OCI-LY3 (cell line): ENCODE data around the gene KRT36.

Experiments
- CTCF ChIP-seq: fragments of 200-600, 300-600 bp; sonication (generic); IDR thresholded peaks from 2 replicates; pipeline ENCODE4 v1.5.1; 2014; ENCODE audit warnings: antibody characterized with exemption, low read length, low read depth
- EZH2phosphoT487 ChIP-seq: fragments of 200-600 bp; shearing (Covaris generic); IDR thresholded peaks from 2 replicates; pipeline ENCODE4 v1.6.1; 2018; ENCODE audit warnings: antibody characterized with exemption, mixed run types, low read depth

DNA sequence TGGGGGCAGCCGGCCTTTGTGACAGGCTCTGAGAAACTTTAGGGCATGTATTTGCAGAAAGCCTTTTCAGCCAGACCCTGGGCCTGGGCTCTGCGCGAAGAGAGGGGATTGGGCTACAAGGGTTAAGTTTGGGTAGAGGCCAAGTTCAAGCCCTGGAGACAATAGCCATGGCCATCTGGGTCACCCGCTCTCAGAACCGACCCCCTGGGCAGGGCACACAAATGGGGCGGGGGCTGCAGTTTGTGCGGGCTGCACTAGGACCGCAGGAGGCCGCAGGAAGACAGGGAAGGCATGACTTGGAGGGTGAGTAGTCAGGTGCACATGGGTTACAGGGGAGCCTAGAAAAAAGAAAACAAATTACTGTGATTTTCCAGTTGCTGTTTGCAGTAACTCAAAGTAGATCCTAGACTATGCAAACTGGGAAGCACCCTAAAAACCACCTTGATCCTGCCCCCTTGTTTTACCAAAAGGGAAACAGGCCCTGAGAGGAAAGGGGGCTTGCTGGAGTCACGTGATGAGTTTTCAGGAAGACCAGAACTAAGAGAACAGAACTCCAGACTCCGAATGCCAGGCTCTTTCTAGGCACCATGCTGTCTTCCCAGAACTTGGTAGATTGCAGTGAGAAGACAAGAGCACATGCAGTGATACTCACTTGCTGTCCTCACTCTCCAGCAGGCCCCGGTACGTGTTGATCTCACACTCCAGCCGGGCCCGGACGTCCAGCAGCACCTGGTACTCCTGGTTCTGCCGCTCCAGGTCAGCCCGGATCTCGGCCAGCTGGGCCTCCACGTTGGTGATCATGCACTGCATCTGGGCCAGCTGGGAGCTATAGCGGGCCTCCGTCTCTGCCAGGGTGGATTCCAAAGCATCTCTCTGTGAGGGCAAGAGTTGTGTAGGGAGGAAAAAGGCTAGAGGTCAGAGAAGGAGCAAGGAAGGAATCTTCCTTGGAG lies 12.6 kb downstream of the KRT36 start:
- TF ChIP-seq EZH2phosphoT487 (no peak), CTCF (no peak)
